IMR-90 (cell line): Measurements from ENCODE around the gene KCNQ5. TPM values are rescaled to one million over a fixed set of nuclear protein-coding genes. Genes with fewer than 3 reads are reported as not detected.

ENCODE experiments used
- ATAC-seq: fragments of 200-7000 bp; cut with Tn5 transposase; 2 replicates; pipeline ENCODE4 v1.9.1; 2020; ENCODE audit warnings: low read depth, mild to moderate bottlenecking, moderate library complexity
- BruUV-seq: library from RNA; stranded (reverse); fragments of 400-500 nt; replicated peaks from 2 replicates; lab custom pipeline; 2021; lab: Mats Ljungman, UMichigan
- CTCF ChIA-PET: fragments of 300-600 bp; formaldehyde crosslinking; extraction: SDS; loops from one replicate; lab custom pipeline; 2021; ENCODE audit warnings: antibody characterized with exemption; lab: Yijun Ruan, JAX
- POLR2A ChIA-PET: fragments of 300-600 bp; sonication (Branson Sonifier 250); formaldehyde crosslinking; loops from one replicate; lab custom pipeline; 2022; ENCODE audit warnings: antibody characterized with exemption; ENCODE audit not compliant: unreplicated experiment; lab: Charles Lee
- DNase-seq: peaks from one replicate; pipeline ENCODE4 v3.0.0; 2013
- H2AFZ ChIP-seq: replicated peaks from 2 replicates; pipeline ENCODE3; 2013; ENCODE audit warnings: low read length, mild to moderate bottlenecking; ENCODE audit not compliant: poor library complexity
- H2AK5ac ChIP-seq: 2 replicates; pipeline ENCODE4 v1.6.1; 2013; ENCODE audit warnings: low read depth, low read length, inconsistent platforms
- H2AK9ac ChIP-seq: replicated peaks from 2 replicates; pipeline ENCODE3; 2013; ENCODE audit warnings: mild to moderate bottlenecking, low read depth, low read length, moderate library complexity; ENCODE audit not compliant: poor library complexity
- H2BK120ac ChIP-seq: 2 replicates; pipeline ENCODE4 v1.6.1; 2013; ENCODE audit warnings: low read depth, low read length, inconsistent platforms
- H2BK15ac ChIP-seq: 3 replicates; pipeline ENCODE4 v1.6.1; 2013; ENCODE audit warnings: low read depth, low read length, inconsistent platforms
- H2BK20ac ChIP-seq: 2 replicates; pipeline ENCODE4 v1.6.1; 2013; ENCODE audit warnings: low read depth, mild to moderate bottlenecking, inconsistent platforms, low read length, moderate library complexity
- H2BK5ac ChIP-seq: 2 replicates; pipeline ENCODE4 v1.6.1; 2013; ENCODE audit warnings: mild to moderate bottlenecking, low read depth, low read length, inconsistent platforms; ENCODE audit not compliant: poor library complexity, severe bottlenecking
- H3K14ac ChIP-seq: replicated peaks from 2 replicates; pipeline ENCODE4 v1.6.1; 2013; ENCODE audit warnings: low read depth, low read length, inconsistent platforms
- H3K18ac ChIP-seq: 2 replicates; pipeline ENCODE4 v1.6.1; 2013; ENCODE audit warnings: low read depth, low read length, control low read depth
- H3K23ac ChIP-seq: 2 replicates; pipeline ENCODE4 v1.6.1; 2013; ENCODE audit warnings: low read depth, low read length, inconsistent platforms
- H3K27ac ChIP-seq: 2 replicates; pipeline ENCODE4 v1.5.1; 2013; ENCODE audit warnings: mild to moderate bottlenecking, control low read depth, low read length; ENCODE audit not compliant: insufficient read depth
- H3K27me3 ChIP-seq: 2 replicates; pipeline ENCODE4 v1.6.1; 2013; ENCODE audit warnings: low read length; ENCODE audit not compliant: control insufficient read depth, insufficient read depth
- H3K36me3 ChIP-seq: 2 replicates; pipeline ENCODE4 v1.6.1; 2013; ENCODE audit warnings: low read length, mixed read lengths; ENCODE audit not compliant: control insufficient read depth, insufficient read depth
- H3K4ac ChIP-seq: 2 replicates; pipeline ENCODE4 v1.6.1; 2013; ENCODE audit warnings: low read depth, low read length, inconsistent platforms
- H3K4me1 ChIP-seq: 2 replicates; pipeline ENCODE4 v1.6.1; 2013; ENCODE audit warnings: low read length, mixed read lengths; ENCODE audit not compliant: control insufficient read depth, insufficient read depth
- H3K4me2 ChIP-seq: 2 replicates; pipeline ENCODE4 v1.6.1; 2013; ENCODE audit warnings: low read depth, mild to moderate bottlenecking, control low read depth, low read length, moderate library complexity
- H3K4me3 ChIP-seq: 2 replicates; pipeline ENCODE4 v1.5.1; 2013; ENCODE audit warnings: low read depth, mild to moderate bottlenecking, control low read depth, low read length, moderate library complexity; ENCODE audit not compliant: insufficient read depth
- H3K56ac ChIP-seq: 2 replicates; pipeline ENCODE4 v1.6.1; 2013; ENCODE audit warnings: low read length, inconsistent platforms; ENCODE audit not compliant: insufficient read depth; ENCODE audit errors: extremely low read depth
- H3K79me1 ChIP-seq, 2 experiments: 2 replicates each; pipeline ENCODE4 v1.6.1; 2013; ENCODE audit warnings: low read length in 2 of 2, inconsistent platforms in 1 of 2, low read depth in 1 of 2
- H3K9ac ChIP-seq: 2 replicates; pipeline ENCODE4 v1.6.1; 2013; ENCODE audit warnings: low read depth, low read length, control low read depth
- H3K9me1 ChIP-seq: 2 replicates; pipeline ENCODE4 v1.6.1; 2013; ENCODE audit warnings: low read length, inconsistent platforms; ENCODE audit not compliant: insufficient read depth
- H3K9me3 ChIP-seq: 2 replicates; pipeline ENCODE4 v1.6.1; 2013; ENCODE audit warnings: low read length; ENCODE audit not compliant: control insufficient read depth, insufficient read depth
- H4K20me1 ChIP-seq: 2 replicates; pipeline ENCODE4 v1.6.1; 2013; ENCODE audit warnings: low read length, inconsistent platforms; ENCODE audit not compliant: insufficient read depth
- H4K5ac ChIP-seq: 2 replicates; pipeline ENCODE4 v1.6.1; 2013; ENCODE audit warnings: mild to moderate bottlenecking, low read depth, low read length, control low read depth
- H4K8ac ChIP-seq, 2 experiments: 2 replicates each; pipeline ENCODE4 v1.6.1; 2013; ENCODE audit warnings: low read depth in 2 of 2, low read length in 2 of 2, control low read depth in 1 of 2, inconsistent platforms in 1 of 2
- H4K91ac ChIP-seq: 2 replicates; pipeline ENCODE4 v1.6.1; 2013; ENCODE audit warnings: low read depth, low read length, inconsistent platforms; ENCODE audit not compliant: insufficient read depth
- BHLHE40 ChIP-seq: fragments of 150-350 bp; IDR thresholded peaks from 2 replicates; pipeline ENCODE4 v1.6.1; 2016; ENCODE audit warnings: mild to moderate bottlenecking, low read depth, low read length
- CEBPB ChIP-seq: IDR thresholded peaks from 2 replicates; pipeline ENCODE4 v1.6.1; 2012; ENCODE audit warnings: low read depth, low read length, improper control_type of control experiment
- CHD1 ChIP-seq: IDR thresholded peaks from 2 replicates; pipeline ENCODE4 v1.6.1; 2012; ENCODE audit warnings: low read depth, low read length, improper control_type of control experiment
- FOS ChIP-seq: fragments of 150-350 bp; IDR thresholded peaks from 2 replicates; pipeline ENCODE4 v1.6.1; 2016; ENCODE audit warnings: low read depth, low read length
- MAFK ChIP-seq: IDR thresholded peaks from 2 replicates; pipeline ENCODE4 v1.6.1; 2012; ENCODE audit warnings: low read depth, low read length, improper control_type of control experiment
- MAZ ChIP-seq: IDR thresholded peaks from 2 replicates; pipeline ENCODE4 v1.6.1; 2012; ENCODE audit warnings: low read depth, mild to moderate bottlenecking, low read length, improper control_type of control experiment, moderate library complexity, borderline replicate concordance
- MXI1 ChIP-seq: IDR thresholded peaks from 2 replicates; pipeline ENCODE4 v1.6.1; 2012; ENCODE audit warnings: low read depth, mild to moderate bottlenecking, low read length, moderate library complexity, borderline replicate concordance
- NFE2L2 ChIP-seq: fragments of 150-350 bp; IDR thresholded peaks from 2 replicates; pipeline ENCODE4 v1.6.1; 2016; ENCODE audit warnings: low read depth, mild to moderate bottlenecking, low read length
- POLR2A ChIP-seq: IDR thresholded peaks from 2 replicates; pipeline ENCODE4 v1.6.1; 2012; ENCODE audit warnings: mild to moderate bottlenecking, low read depth, low read length
- RAD21 ChIP-seq: IDR thresholded peaks from 2 replicates; pipeline ENCODE4 v1.6.1; 2012; ENCODE audit warnings: low read length, improper control_type of control experiment
- RCOR1 ChIP-seq: IDR thresholded peaks from 2 replicates; pipeline ENCODE4 v1.6.1; 2012; ENCODE audit warnings: mild to moderate bottlenecking, low read length, improper control_type of control experiment; ENCODE audit not compliant: insufficient replicate concordance
- RFX5 ChIP-seq: IDR thresholded peaks from 2 replicates; pipeline ENCODE4 v1.8.0; 2012; ENCODE audit warnings: low read depth, mild to moderate bottlenecking, low read length, moderate library complexity
- SMC3 ChIP-seq: fragments of 150-350 bp; IDR thresholded peaks from 2 replicates; pipeline ENCODE4 v1.6.1; 2016; ENCODE audit warnings: low read depth, mild to moderate bottlenecking, antibody characterized with exemption, low read length, moderate library complexity
- WGBS, 2 experiments: methylation state at CpG; one replicate each; pipeline versions ENCODE4 v1.1.5 to v1.1.7; 2013; ENCODE audit warnings: missing lambda C conversion rate in 2 of 2; ENCODE audit not compliant: insufficient read length in 1 of 2; ENCODE audit errors: extremely low coverage in 2 of 2; 5-methylcytosine and 5-hydroxymethylcytosine counted together
- dilution Hi-C: fragments of 300-500 bp; cut with HindIII; formaldehyde crosslinking; loops from one replicate; pipeline ENCODE4 v1.14.3; 2018; ENCODE audit warnings: low sequenced_read_pairs; ENCODE audit not compliant: unreplicated experiment
- in situ Hi-C: fragments of 300-500 bp; cut with MboI; formaldehyde crosslinking; loops from 3 replicates; pipeline ENCODE4 v1.14.3; 2019; ENCODE audit warnings: low sequenced_read_pairs, inconsistent platforms, mixed read lengths
- intact Hi-C: fragments of 100-400 bp; cut with micrococcal nuclease; formaldehyde crosslinking; loops from 2 replicates; pipeline ENCODE4 v1.10.0; 2022
- polyA plus RNA-seq, 3 experiments: library from polyadenylated mRNA; depleted of rRNA; stranded (reverse); fragments of >200 nt; gene quantifications; 2 replicates each; pipeline ENCODE4 v1.2.3, GENCODE V29; 2012; ENCODE audit warnings: low replicate concordance in 1 of 3
- total RNA-seq: library from RNA; depleted of rRNA; stranded (reverse); fragments of >200 nt; gene quantifications from 2 replicates; pipeline ENCODE4 v1.2.3, GENCODE V29; 2012
- TF ChIP-seq, protein P1 (sequence below): fragments of 150-350 bp; IDR thresholded peaks from 2 replicates; pipeline ENCODE4 v1.6.1; 2016; ENCODE audit warnings: low read depth, mild to moderate bottlenecking, low read length, moderate library complexity, borderline replicate concordance
- TF ChIP-seq, protein P2 (sequence below): conservative IDR thresholded peaks from 2 replicates; pipeline ENCODE4 v1.5.1; 2012; ENCODE audit warnings: mild to moderate bottlenecking, low read depth, low read length, improper control_type of control experiment
- TF ChIP-seq, protein P3 (sequence below): fragments of 150-350 bp; IDR thresholded peaks from 2 replicates; pipeline ENCODE4 v1.6.1; 2017; ENCODE audit warnings: mild to moderate bottlenecking, antibody characterized with exemption, low read length, low read depth

The KCNQ5 gene
- total and polyA plus RNA-seq, 2 of the 4 experiments (the other 2 are of a cell fraction), result 0.75 to 1.3 TPM

DNA sequence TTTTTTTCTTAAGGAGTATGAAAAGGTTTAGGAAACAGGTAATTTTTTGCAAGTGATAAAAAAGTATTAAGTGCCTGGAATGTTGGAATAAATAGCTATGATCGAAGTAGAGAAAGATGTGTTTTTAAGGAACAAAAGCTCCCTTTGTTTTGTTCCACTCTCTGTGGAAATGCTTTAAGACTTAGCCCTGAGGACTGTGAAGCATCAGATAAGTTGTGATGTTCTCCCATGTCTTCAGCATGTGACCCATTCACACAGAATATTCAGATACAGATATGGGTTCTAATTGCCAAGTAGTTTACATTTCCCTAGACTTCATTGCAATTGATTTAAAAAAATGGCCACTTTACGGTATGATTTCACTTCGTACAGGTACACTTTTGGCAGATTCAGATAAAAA lies 80.6 kb downstream of the KCNQ5 start:
- dilution Hi-C loops, result no loop called here
- ChIA-PET CTCF (interaction anchor here (0.5 kb wide), 1 partner anchor 13 kb away, joined by 3 read pairs; no protein-coding TSS in a partner anchor), POLR2A (no interaction called here)
- Histone ChIP-seq H3K9me1 (no peaks in the 10 kb centered on the region), H4K91ac (no peak overlapping the region), H3K4me1 (no peaks in the 10 kb centered on the region), H3K56ac (no peak overlapping the region), H2BK5ac (no peak overlapping the region), H3K27me3 (no peaks in the 10 kb centered on the region), H2BK120ac (no peak overlapping the region), H4K8ac (no peak overlapping the region), H3K9me3 (no peaks in the 10 kb centered on the region), H4K5ac (no peak overlapping the region), H3K9ac (no peak overlapping the region), H2AK5ac (no peak overlapping the region), H3K14ac (no peak overlapping the region), H3K27ac (no peak overlapping the region), H3K36me3 (no peaks in the 10 kb centered on the region), H3K79me1 (no peaks in the 10 kb centered on the region; a peak in 1 of 4 replicates), H3K4ac (no peak overlapping the region), H2AFZ (no peak overlapping the region), H2AK9ac (no peak overlapping the region), H4K20me1 (no peaks in the 10 kb centered on the region), H3K4me2 (no peak overlapping the region), H3K18ac (no peak overlapping the region), H2BK20ac (no peak overlapping the region), H2BK15ac (no peak overlapping the region), H3K23ac (no peak overlapping the region), H3K4me3 (no peak overlapping the region)
- intact Hi-C loops, result no loop called here
- TF ChIP-seq BHLHE40, result no peak
- no peak for TF ChIP-seq RFX5
- no peak for TF ChIP-seq FOS
- TF ChIP-seq RAD21, result no peak
- TF ChIP-seq NFE2L2, result no peak
- TF ChIP-seq POLR2A, result no peak
- no peak for TF ChIP-seq MAZ
- TF ChIP-seq, protein P1, sequence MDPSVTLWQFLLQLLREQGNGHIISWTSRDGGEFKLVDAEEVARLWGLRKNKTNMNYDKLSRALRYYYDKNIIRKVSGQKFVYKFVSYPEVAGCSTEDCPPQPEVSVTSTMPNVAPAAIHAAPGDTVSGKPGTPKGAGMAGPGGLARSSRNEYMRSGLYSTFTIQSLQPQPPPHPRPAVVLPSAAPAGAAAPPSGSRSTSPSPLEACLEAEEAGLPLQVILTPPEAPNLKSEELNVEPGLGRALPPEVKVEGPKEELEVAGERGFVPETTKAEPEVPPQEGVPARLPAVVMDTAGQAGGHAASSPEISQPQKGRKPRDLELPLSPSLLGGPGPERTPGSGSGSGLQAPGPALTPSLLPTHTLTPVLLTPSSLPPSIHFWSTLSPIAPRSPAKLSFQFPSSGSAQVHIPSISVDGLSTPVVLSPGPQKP, result no peak
- TF ChIP-seq, protein P2, sequence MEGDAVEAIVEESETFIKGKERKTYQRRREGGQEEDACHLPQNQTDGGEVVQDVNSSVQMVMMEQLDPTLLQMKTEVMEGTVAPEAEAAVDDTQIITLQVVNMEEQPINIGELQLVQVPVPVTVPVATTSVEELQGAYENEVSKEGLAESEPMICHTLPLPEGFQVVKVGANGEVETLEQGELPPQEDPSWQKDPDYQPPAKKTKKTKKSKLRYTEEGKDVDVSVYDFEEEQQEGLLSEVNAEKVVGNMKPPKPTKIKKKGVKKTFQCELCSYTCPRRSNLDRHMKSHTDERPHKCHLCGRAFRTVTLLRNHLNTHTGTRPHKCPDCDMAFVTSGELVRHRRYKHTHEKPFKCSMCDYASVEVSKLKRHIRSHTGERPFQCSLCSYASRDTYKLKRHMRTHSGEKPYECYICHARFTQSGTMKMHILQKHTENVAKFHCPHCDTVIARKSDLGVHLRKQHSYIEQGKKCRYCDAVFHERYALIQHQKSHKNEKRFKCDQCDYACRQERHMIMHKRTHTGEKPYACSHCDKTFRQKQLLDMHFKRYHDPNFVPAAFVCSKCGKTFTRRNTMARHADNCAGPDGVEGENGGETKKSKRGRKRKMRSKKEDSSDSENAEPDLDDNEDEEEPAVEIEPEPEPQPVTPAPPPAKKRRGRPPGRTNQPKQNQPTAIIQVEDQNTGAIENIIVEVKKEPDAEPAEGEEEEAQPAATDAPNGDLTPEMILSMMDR, result no peak
- TF ChIP-seq MAFK, result no peak
- TF ChIP-seq RCOR1, result no peak
- TF ChIP-seq SMC3, result no peak
- no peak for TF ChIP-seq MXI1
- no peak for TF ChIP-seq CHD1
- no peak for TF ChIP-seq CEBPB
- TF ChIP-seq, protein P3, sequence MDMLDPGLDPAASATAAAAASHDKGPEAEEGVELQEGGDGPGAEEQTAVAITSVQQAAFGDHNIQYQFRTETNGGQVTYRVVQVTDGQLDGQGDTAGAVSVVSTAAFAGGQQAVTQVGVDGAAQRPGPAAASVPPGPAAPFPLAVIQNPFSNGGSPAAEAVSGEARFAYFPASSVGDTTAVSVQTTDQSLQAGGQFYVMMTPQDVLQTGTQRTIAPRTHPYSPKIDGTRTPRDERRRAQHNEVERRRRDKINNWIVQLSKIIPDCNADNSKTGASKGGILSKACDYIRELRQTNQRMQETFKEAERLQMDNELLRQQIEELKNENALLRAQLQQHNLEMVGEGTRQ, result no peak
- WGBS, 2 experiments, result 80% methylated on average over 3 of the region's 3 CpGs; no CpG with 5 or more reads in 1 of the 2 experiments
- DNase-seq, result no peak
- in situ Hi-C loops, result no loop called here
- no TSS peak for BruUV-seq
- no peak for ATAC-seq
